Ascending aorta (tissue), 2 donors: ENCODE measurements around the gene PCDHGA1. TPM values are rescaled to one million over a fixed set of nuclear protein-coding genes. Genes with fewer than 3 reads are reported as not detected.

Experiments
- DNase-seq, 2 donors: peaks; one replicate each; pipeline ENCODE4 v3.0.0-alpha.2; 2019; ENCODE audit warnings: low spot score in 2 of 2
- H3K27ac ChIP-seq, 2 donors: fragments of 200-600 bp; sonication (generic); one replicate each; pipeline ENCODE4 v1.5.1; 2016 to 2017; ENCODE audit warnings: mild to moderate bottlenecking in 1 of 2
- H3K27me3 ChIP-seq: fragments of 200-600 bp; sonication (generic); one replicate; pipeline ENCODE4 v1.5.1; 2017
- H3K36me3 ChIP-seq, 2 donors: fragments of 200-600 bp; sonication (generic); one replicate each; pipeline ENCODE4 v1.5.1; 2016
- H3K4me1 ChIP-seq, 2 donors: fragments of 200-600 bp; sonication (generic); one replicate each; pipeline ENCODE4 v1.5.1; 2016 to 2017; ENCODE audit warnings: mild to moderate bottlenecking in 1 of 2
- H3K4me3 ChIP-seq, 2 donors: fragments of 200-600 bp; sonication (generic); one replicate each; pipeline ENCODE4 v1.5.1; 2016 to 2017; ENCODE audit warnings: mild to moderate bottlenecking in 1 of 2
- H3K9me3 ChIP-seq, 2 donors: fragments of 200-600 bp; sonication (generic); one replicate each; pipeline ENCODE4 v1.5.1; 2016
- intact Hi-C: fragments of 100-400 bp; cut with DNase I; formaldehyde crosslinking; loops from one replicate; pipeline ENCODE4 v1.15.1; 2023
- total RNA-seq: library from RNA; depleted of rRNA; stranded (reverse); fragments of >200 nt; gene quantifications from one replicate; pipeline ENCODE4 v1.1.0, GENCODE V29; 2016
- TF ChIP-seq, protein P1 (sequence below), 3 experiments: fragments of 200-600 bp in 2 of 3; fragments of 450-650 bp in 1 of 3; sonication (generic) in 2 of 3; IDR thresholded peaks; one replicate each; pipeline ENCODE4 v1.5.1; 2016 to 2019; ENCODE audit warnings: antibody characterized with exemption in 3 of 3, mild to moderate bottlenecking in 1 of 3, moderate library complexity in 1 of 3

Gene PCDHGA1
- total RNA-seq, 1 donor from 2014 or later: not detected

DNA sequence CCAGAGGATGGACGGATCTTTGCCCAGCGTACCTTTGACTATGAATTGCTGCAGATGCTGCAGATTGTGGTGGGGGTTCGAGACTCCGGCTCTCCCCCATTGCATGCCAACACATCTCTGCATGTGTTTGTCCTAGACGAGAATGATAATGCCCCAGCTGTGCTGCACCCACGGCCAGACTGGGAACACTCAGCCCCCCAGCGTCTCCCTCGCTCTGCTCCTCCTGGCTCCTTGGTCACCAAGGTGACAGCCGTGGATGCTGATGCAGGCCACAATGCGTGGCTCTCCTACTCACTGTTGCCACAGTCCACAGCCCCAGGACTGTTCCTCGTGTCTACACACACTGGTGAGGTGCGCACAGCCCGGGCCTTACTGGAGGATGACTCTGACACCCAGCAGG lies 160.5 kb downstream of the PCDHGA1 start:
- TF ChIP-seq, protein P1, sequence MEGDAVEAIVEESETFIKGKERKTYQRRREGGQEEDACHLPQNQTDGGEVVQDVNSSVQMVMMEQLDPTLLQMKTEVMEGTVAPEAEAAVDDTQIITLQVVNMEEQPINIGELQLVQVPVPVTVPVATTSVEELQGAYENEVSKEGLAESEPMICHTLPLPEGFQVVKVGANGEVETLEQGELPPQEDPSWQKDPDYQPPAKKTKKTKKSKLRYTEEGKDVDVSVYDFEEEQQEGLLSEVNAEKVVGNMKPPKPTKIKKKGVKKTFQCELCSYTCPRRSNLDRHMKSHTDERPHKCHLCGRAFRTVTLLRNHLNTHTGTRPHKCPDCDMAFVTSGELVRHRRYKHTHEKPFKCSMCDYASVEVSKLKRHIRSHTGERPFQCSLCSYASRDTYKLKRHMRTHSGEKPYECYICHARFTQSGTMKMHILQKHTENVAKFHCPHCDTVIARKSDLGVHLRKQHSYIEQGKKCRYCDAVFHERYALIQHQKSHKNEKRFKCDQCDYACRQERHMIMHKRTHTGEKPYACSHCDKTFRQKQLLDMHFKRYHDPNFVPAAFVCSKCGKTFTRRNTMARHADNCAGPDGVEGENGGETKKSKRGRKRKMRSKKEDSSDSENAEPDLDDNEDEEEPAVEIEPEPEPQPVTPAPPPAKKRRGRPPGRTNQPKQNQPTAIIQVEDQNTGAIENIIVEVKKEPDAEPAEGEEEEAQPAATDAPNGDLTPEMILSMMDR (IDR thresholded peaks at IDR 0.05): no peak
- DNase-seq: no peak
- Histone ChIP-seq H3K4me3 (no peak overlapping the region), H3K27ac (no peak overlapping the region), H3K27me3 (no peaks in the 10 kb centered on the region), H3K9me3 (no peaks in the 10 kb centered on the region), H3K4me1 (peaks cover 7 to 16% of the 10 kb centered on the region in 2 donors), H3K36me3 (peaks cover 13 to 24% of the 10 kb centered on the region in 2 donors)
- intact Hi-C loops: no loop called here

DNA sequence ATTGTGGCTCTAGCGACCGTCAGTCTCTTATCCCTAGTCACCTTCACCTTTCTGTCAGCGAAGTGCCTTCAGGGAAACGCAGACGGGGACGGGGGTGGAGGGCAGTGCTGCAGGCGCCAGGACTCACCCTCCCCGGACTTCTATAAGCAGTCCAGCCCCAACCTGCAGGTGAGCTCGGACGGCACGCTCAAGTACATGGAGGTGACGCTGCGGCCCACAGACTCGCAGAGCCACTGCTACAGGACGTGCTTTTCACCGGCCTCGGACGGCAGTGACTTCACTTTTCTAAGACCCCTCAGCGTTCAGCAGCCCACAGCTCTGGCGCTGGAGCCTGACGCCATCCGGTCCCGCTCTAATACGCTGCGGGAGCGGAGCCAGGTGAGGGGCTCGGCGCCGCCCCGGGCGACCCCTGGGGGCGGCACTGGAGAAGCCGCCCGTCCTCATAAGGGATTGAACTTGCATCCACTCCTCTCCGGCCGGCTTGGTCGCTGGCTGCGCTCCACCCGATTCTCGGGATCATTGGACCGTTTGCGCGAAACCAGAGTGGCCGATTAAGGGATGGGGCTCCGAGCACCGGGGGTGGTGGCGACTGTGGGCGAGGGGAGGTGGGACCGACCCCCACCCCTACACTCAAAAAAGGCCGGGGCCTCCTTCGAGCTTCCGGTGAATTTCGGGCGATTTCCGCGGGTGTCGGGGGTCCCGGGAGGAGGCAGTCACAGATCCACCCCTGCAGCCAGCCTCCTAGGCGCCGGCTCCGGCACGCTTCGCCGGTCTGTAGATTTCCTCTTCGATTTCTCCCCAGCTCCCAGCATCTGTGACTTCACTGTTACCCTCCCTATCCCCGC lies 161.2 kb downstream of the PCDHGA1 start:
- Histone ChIP-seq H3K9me3 (no peaks in the 10 kb centered on the region), H3K36me3 (peaks cover 11 to 31% of the 10 kb centered on the region in 2 donors), H3K4me1 (peaks cover 7 to 16% of the 10 kb centered on the region in 2 donors), H3K27me3 (no peaks in the 10 kb centered on the region), H3K4me3 (peak overlapping the region in 1 of 2 donors; percentile 13), H3K27ac (no peak overlapping the region)
- no peak for DNase-seq
- TF ChIP-seq, protein P1 (IDR thresholded peaks at IDR 0.05): no peak
- intact Hi-C loops: loop anchor here (2.0 kb wide), 1 partner anchor 15 kb away; no protein-coding TSS in a partner anchor

DNA sequence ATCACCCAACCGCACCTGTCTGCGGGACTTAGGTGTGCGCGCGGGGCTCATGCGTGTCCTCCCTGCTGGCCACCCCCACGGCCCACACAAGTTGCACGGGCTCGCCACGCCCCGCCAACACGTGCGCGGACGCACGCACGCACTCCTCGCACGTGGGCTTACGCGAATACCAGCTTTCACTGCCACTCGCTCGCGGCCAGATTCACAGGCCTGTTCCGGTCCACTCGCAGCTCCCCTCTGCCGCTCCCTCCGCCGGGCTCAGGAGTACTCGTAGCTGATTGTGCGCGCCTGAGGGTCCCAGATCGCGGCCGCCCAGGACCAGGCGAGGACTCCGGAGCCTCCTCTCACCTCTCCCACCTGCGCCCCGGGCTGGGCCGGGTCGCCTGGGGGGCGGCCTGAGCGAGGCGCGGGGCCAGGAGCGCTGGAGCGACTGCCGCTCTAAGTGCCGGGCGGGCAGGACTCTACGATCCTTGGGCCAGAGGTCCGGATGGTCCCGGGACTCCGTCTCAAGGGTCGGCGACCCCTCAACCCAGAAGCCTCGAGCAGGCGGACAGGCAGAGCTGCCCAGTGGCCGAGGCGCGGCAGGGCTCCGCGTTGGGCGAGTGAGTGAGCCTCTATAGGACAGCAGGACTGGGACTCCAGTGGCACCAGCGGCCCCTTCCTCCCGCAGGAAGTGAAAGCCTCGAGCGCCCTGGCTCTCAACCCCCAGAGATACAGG lies 162.0 kb downstream of the PCDHGA1 start:
- TF ChIP-seq, protein P1 (IDR thresholded peaks at IDR 0.05): no peak
- no peak for DNase-seq
- Histone ChIP-seq H3K27me3 (no peaks in the 10 kb centered on the region), H3K36me3 (peaks cover 7 to 27% of the 10 kb centered on the region in 2 donors), H3K4me1 (peaks cover 7 to 16% of the 10 kb centered on the region in 2 donors), H3K9me3 (no peaks in the 10 kb centered on the region), H3K27ac (no peak overlapping the region), H3K4me3 (peak overlapping the region in 1 of 2 donors; percentile 13)
- intact Hi-C loops: loop anchor here (2.0 kb wide), 1 partner anchor 14 kb away; no protein-coding TSS in a partner anchor

DNA sequence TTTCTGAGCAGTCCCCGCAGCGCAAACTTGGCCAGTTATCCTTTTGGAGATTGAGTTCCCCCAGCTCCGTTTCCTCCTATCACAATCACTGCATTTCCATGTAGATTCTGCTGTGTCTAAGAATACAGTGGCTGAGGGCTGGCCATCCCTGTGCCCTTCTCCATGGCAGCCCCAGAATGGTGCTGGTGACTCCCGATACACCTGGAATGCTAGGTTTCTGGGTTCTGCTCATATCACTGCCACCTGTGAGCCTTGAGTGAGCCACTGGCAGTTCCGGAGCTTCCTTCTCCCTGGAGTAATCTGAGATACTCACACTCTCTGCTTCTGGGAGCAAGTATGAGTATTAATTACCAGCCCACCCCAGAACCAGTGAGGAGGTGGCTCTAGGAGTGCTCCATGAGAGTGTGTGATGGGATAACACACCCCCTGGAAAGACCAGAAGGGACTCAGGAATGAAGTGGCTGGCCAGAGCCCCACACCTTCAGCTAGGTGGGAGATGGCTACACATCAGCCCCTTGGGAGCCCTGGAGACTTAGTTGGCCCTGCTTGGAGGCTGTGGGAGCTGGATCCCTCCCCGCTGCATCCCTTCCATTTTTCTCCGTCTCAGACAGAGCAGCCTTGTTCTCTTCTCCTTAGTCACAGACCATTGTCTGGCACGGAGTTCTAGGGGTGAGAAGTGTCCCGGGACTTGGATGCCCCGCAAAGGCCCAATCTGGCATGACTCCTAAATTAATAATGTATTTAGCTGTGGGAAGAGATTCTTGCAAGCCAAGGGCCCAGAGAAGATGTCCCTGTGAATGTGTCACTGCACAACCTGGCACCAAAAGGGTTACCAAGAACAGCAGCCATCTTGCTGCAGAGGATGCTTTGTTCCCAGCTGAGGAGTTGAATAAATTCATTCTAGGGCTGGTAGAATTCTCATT lies 163.4 kb downstream of the PCDHGA1 start:
- DNase-seq: peak in 1 of 2 donors; percentile 60
- TF ChIP-seq, protein P1 (IDR thresholded peaks at IDR 0.05): no peak
- H3K4me1 ChIP-seq: peaks cover 7 to 15% of the 10 kb centered on the region in 2 donors
- H3K4me3 ChIP-seq: peak overlapping the region in 1 of 2 donors; percentile 20
- peaks cover 7 to 27% of the 10 kb centered on the region in 2 donors for H3K36me3 ChIP-seq
- H3K27ac ChIP-seq: peak overlapping the region; percentile 19 to 39
- H3K27me3 ChIP-seq: no peaks in the 10 kb centered on the region
- H3K9me3 ChIP-seq: no peaks in the 10 kb centered on the region
- intact Hi-C loops: loop anchor here (2.0 kb wide), 1 partner anchor 13 kb away; no protein-coding TSS in a partner anchor
